Tibial nerve (tissue), 3 donors: ENCODE measurements around the gene MMS22L.

Experiments
- POLR2A ChIP-seq, 2 donors: fragments of 450-650 bp; IDR thresholded peaks; one replicate each; pipeline ENCODE4 v1.6.1; 2017; ENCODE audit warnings: antibody characterized with exemption in 2 of 2, mild to moderate bottlenecking in 2 of 2, moderate library complexity in 2 of 2
- TF ChIP-seq, protein P1 (sequence below), 5 experiments: fragments of 200-600 bp in 3 of 5; fragments of 450-650 bp in 2 of 5; sonication (generic) in 3 of 5; IDR thresholded peaks; one replicate each; pipeline ENCODE4 v1.5.1; 2016 to 2019; ENCODE audit warnings: antibody characterized with exemption in 5 of 5, mild to moderate bottlenecking in 3 of 5, moderate library complexity in 2 of 5

DNA sequence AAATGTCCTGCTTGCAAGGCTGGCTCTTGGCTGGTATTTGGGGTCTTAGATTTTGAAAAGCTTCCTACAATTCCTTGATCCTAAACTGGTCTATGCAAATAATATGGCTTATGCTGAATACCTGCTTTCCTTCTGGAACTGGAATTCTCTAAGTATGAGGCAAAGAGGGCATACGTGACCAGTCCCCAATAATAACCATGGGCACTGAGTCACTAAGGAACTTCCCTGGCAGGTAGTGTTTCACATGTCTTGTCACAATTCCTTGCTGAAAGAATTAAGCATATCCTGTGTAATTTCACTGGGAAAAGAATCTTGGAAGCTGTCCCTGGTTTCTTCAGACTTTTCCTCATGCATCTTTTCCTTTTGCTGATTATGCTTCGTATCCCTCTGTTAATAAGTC is 106.5 kb downstream of the MMS22L start:
- TF ChIP-seq, protein P1, sequence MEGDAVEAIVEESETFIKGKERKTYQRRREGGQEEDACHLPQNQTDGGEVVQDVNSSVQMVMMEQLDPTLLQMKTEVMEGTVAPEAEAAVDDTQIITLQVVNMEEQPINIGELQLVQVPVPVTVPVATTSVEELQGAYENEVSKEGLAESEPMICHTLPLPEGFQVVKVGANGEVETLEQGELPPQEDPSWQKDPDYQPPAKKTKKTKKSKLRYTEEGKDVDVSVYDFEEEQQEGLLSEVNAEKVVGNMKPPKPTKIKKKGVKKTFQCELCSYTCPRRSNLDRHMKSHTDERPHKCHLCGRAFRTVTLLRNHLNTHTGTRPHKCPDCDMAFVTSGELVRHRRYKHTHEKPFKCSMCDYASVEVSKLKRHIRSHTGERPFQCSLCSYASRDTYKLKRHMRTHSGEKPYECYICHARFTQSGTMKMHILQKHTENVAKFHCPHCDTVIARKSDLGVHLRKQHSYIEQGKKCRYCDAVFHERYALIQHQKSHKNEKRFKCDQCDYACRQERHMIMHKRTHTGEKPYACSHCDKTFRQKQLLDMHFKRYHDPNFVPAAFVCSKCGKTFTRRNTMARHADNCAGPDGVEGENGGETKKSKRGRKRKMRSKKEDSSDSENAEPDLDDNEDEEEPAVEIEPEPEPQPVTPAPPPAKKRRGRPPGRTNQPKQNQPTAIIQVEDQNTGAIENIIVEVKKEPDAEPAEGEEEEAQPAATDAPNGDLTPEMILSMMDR (IDR thresholded peaks at IDR 0.05) = no peak
- no peak for TF ChIP-seq POLR2A (IDR thresholded peaks at IDR 0.05)
